Mucosa of descending colon (tissue), 3 donors: ENCODE results near the gene ABHD4. TPM values are rescaled to one million over a fixed set of nuclear protein-coding genes. Genes with fewer than 3 reads are reported as not detected.

ENCODE experiments used
- ATAC-seq: fragments of 200-7000 bp; cut with Tn5 transposase; one replicate; pipeline ENCODE4 v1.9.1; 2020; ENCODE audit warnings: mild to moderate bottlenecking, moderate library complexity
- DNase-seq, 3 donors: peaks; one replicate each; pipeline ENCODE4 v3.0.0-alpha.2; 2020
- H3K36me3 ChIP-seq: fragments of 200-600 bp; one replicate; pipeline ENCODE4 v1.8.0; 2021; ENCODE audit warnings: low read depth, mild to moderate bottlenecking
- H3K4me1 ChIP-seq: fragments of 200-600 bp; one replicate; pipeline ENCODE4 v1.8.0; 2021; ENCODE audit warnings: low read depth, mild to moderate bottlenecking
- H3K4me3 ChIP-seq: fragments of 200-600 bp; one replicate; pipeline ENCODE4 v1.8.0; 2021; ENCODE audit warnings: mild to moderate bottlenecking
- H3K9me3 ChIP-seq: fragments of 200-600 bp; one replicate; pipeline ENCODE4 v1.8.0; 2021; ENCODE audit warnings: mild to moderate bottlenecking
- intact Hi-C, 2 donors: fragments of 100-400 bp; cut with DNase I in 1 of 2; cut with micrococcal nuclease in 1 of 2; formaldehyde crosslinking; loops; one replicate each; pipeline versions ENCODE4 v1.11.0 to v1.11.1; 2022; cut with DNase I, micrococcal nuclease
- total RNA-seq, 3 donors: library from RNA; stranded (reverse); fragmentation: NEBNext Ultra II Directional in 2 of 3; extraction: Animal tissue kit (Norgen Biotek cat#: 25700) in 2 of 3; gene quantifications; one replicate each; pipeline versions ENCODE4 v1.2.1 to v1.2.4, GENCODE V29; 2021 to 2023
- TF ChIP-seq, protein P1 (sequence below): fragments of 200-600 bp; IDR thresholded peaks from one replicate; pipeline ENCODE4 v1.8.0; 2022; ENCODE audit warnings: antibody characterized with exemption, mild to moderate bottlenecking
- donor health status: DM: no; HTN: no; CAD: no; lungs with moderate emphysema.
- donor health status: DM: no; HTN: no; CAD: no.
- donor health status: DM: no; HTN: yes; CAD: no.

Gene ABHD4
- total RNA-seq, 3 donors from 2014 or later, result 19.3 to 28.4 (median 26.3) TPM

DNA sequence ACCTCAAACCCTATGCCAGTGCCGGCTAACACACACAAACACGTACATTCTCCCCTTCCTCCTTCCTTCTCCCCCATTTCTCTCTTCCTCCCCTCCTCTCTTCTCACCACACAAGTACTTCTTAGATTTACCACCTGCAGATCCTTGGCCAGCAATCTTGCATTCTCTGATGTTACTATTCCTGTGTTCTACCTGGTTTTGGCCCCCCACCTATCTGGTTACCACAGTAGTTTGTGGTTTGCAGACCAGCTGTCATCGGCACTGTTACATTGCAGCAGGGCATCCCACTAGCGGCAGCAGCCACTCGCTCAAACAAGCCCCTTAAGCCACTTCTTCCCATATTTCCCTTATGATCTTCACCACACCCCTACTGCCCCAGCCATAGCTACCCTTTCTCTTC is 3.9 kb downstream of the ABHD4 start:
- ATAC-seq (no peak), DNase-seq (no peak)
- intact Hi-C loops, result no loop called here
- TF ChIP-seq, protein P1, sequence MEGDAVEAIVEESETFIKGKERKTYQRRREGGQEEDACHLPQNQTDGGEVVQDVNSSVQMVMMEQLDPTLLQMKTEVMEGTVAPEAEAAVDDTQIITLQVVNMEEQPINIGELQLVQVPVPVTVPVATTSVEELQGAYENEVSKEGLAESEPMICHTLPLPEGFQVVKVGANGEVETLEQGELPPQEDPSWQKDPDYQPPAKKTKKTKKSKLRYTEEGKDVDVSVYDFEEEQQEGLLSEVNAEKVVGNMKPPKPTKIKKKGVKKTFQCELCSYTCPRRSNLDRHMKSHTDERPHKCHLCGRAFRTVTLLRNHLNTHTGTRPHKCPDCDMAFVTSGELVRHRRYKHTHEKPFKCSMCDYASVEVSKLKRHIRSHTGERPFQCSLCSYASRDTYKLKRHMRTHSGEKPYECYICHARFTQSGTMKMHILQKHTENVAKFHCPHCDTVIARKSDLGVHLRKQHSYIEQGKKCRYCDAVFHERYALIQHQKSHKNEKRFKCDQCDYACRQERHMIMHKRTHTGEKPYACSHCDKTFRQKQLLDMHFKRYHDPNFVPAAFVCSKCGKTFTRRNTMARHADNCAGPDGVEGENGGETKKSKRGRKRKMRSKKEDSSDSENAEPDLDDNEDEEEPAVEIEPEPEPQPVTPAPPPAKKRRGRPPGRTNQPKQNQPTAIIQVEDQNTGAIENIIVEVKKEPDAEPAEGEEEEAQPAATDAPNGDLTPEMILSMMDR, result no peak
- no peaks in the 10 kb centered on the region for H3K9me3 ChIP-seq
- H3K4me3 ChIP-seq, result no peak overlapping the region
- peaks cover 14% of the 10 kb centered on the region for H3K4me1 ChIP-seq
- no peaks in the 10 kb centered on the region for H3K36me3 ChIP-seq

DNA sequence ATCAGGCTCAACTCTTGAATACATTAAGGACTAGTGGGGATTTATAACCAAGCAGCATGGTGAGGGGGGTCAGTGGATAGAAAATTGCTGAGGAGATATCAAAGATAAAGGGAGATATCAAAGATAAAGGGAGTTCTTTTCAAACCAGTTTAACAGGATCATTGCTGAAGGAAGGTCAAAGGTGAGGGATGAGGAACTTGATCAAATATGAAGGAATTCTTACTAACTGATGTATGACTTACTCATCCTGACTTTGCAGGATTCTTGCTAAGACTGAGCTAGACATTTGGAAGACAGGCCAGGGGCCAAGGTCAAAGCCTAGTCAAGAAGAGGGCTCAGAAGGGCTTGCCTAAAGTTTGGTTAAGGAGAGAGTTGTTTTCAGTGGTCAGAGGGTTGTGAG is 4.8 kb downstream of the ABHD4 start:
- ATAC-seq (no peak), DNase-seq (no peak)
- no peaks in the 10 kb centered on the region for H3K9me3 ChIP-seq
- intact Hi-C loops, result no loop called here
- peaks cover 14% of the 10 kb centered on the region for H3K4me1 ChIP-seq
- TF ChIP-seq, protein P1, result no peak
- no peak overlapping the region for H3K4me3 ChIP-seq
- peaks cover 4% of the 10 kb centered on the region for H3K36me3 ChIP-seq

DNA sequence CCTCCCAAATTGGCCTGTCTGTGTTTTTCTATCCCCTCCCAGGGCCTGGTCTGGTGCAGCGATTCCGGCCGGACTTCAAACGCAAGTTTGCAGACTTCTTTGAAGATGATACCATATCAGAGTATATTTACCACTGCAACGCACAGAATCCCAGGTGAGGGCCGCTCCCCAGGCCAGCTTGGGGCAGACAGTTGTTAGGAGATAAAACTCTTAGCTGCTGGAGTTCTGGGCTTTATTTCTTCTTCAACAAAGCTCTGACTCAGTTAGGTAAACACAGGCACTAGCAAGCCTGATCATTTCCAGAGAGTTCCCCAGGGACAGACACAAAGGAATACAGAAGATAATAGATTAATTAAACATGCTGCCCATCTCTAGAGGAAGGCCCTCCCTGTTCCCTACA is 8.3 kb downstream of the ABHD4 start:
- intact Hi-C loops, result no loop called here
- ATAC-seq, result no peak
- no peaks in the 10 kb centered on the region for H3K4me1 ChIP-seq

GRCh38 chr14:22607291-22607690 is 9.2 kb downstream of the ABHD4 start:
- H3K4me3 ChIP-seq, result no peak overlapping the region
- intact Hi-C loops, result no loop called here
- DNase-seq (no peak), ATAC-seq (no peak)
- peaks cover 4% of the 10 kb centered on the region for H3K36me3 ChIP-seq
- no peaks in the 10 kb centered on the region for H3K9me3 ChIP-seq
- TF ChIP-seq, protein P1, result no peak
- H3K4me1 ChIP-seq, result no peaks in the 10 kb centered on the region

More for the DNA sequence above, 8.3 kb downstream of the ABHD4 start:
- Histone ChIP-seq H3K9me3 (no peaks in the 10 kb centered on the region), H3K4me3 (no peak overlapping the region), H3K36me3 (peaks cover 4% of the 10 kb centered on the region)
- no peak for DNase-seq
- TF ChIP-seq, protein P1, result no peak

DNA sequence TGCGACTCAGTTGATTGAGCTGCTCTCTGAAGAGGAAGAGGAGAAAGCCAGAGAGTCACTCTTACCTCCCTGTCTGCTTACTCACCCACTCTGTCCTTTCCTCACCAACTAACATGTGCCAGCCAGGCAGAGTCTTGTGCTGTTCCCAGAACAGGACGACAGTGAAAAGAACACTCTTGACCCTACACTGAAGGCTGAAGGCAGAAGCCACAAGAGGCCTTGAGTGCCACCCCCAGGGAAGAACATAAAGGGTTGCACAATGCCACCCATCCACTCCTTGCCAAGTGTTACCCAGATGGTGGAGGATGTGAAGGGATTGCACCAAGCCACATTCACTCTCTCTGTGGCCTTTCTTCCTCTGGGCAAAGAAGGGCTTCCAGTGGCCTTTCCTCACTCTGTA is 12.8 kb downstream of the ABHD4 start:
- H3K9me3 ChIP-seq, result no peaks in the 10 kb centered on the region
- H3K4me1 ChIP-seq, result no peaks in the 10 kb centered on the region
- peaks cover 4% of the 10 kb centered on the region for H3K36me3 ChIP-seq
- TF ChIP-seq, protein P1, result no peak
- H3K4me3 ChIP-seq, result no peak overlapping the region
- intact Hi-C loops, result no loop called here
- ATAC-seq (no peak), DNase-seq (no peak)

GRCh38 chr14:22613106-22613695 is 15.1 kb downstream of the ABHD4 start:
- TF ChIP-seq, protein P1, result no peak
- ATAC-seq (no peak), DNase-seq (no peak)
- Histone ChIP-seq H3K4me1 (no peaks in the 10 kb centered on the region), H3K36me3 (no peaks in the 10 kb centered on the region), H3K9me3 (no peaks in the 10 kb centered on the region), H3K4me3 (no peak overlapping the region)
- intact Hi-C loops, result no loop called here
